GM12878 (cell line): ENCODE data around the gene LRRC27.

Experiments
- EGR1 ChIP-seq, 2 experiments: IDR thresholded peaks; 1 replicate in 1 of 2; 2 replicates in 1 of 2; pipeline ENCODE4 v1.6.1; 2011 to 2012; ENCODE audit warnings: low read depth in 2 of 2, low read length in 2 of 2, borderline replicate concordance in 1 of 2, mild to moderate bottlenecking in 1 of 2, moderate library complexity in 1 of 2
- EP300 ChIP-seq, 2 experiments: fragments of 150-350 bp in 1 of 2; IDR thresholded peaks; 2 replicates each; pipeline ENCODE4 v1.6.1; 2011 to 2012; ENCODE audit warnings: low read depth in 2 of 2, low read length in 2 of 2, borderline replicate concordance in 1 of 2, improper control_type of control experiment in 1 of 2, inconsistent platforms in 1 of 2; ENCODE audit not compliant: control insufficient read depth in 1 of 2
- HCFC1 ChIP-seq: fragments of 150-350 bp; IDR thresholded peaks from 2 replicates; pipeline ENCODE4 v1.6.1; 2014; ENCODE audit warnings: low read length
- JUND ChIP-seq: IDR thresholded peaks from 2 replicates; pipeline ENCODE4 v1.6.1; 2012; ENCODE audit warnings: low read depth, mild to moderate bottlenecking, low read length, improper control_type of control experiment, moderate library complexity
- MEF2A ChIP-seq: IDR thresholded peaks from 2 replicates; pipeline ENCODE4 v1.6.1; 2011; ENCODE audit warnings: low read depth, mild to moderate bottlenecking, low read length, moderate library complexity; ENCODE audit not compliant: insufficient read depth
- MEF2B ChIP-seq: fragments of 450-650 bp; IDR thresholded peaks from 2 replicates; pipeline ENCODE4 v1.6.1; 2018; ENCODE audit warnings: mild to moderate bottlenecking, moderate library complexity; ENCODE audit not compliant: partially characterized antibody, poor library complexity, severe bottlenecking
- POLR2A ChIP-seq: IDR thresholded peaks from 2 replicates; pipeline ENCODE4 v1.6.1; 2011; ENCODE audit warnings: low read depth, mild to moderate bottlenecking, low read length
- RBBP5 ChIP-seq: fragments of 200-600 bp; sonication (generic); conservative IDR thresholded peaks from 2 replicates; pipeline ENCODE4 v1.6.1; 2016
- SMAD1 ChIP-seq: fragments of 450-650 bp; IDR thresholded peaks from 2 replicates; pipeline ENCODE4 v1.6.1; 2018; ENCODE audit warnings: mild to moderate bottlenecking, low read depth; ENCODE audit not compliant: partially characterized antibody
- SMC3 ChIP-seq: IDR thresholded peaks from 2 replicates; pipeline ENCODE4 v1.6.1; 2011; ENCODE audit warnings: low read length, improper control_type of control experiment, borderline replicate concordance
- TF ChIP-seq, protein P1 (sequence below), 3 experiments: IDR thresholded peaks in 2 of 3; conservative IDR thresholded peaks in 1 of 3; 2 replicates each; pipeline ENCODE4 v1.5.1; 2011; ENCODE audit warnings: low read depth in 3 of 3, low read length in 3 of 3, mild to moderate bottlenecking in 3 of 3, control low read depth in 2 of 3, moderate library complexity in 2 of 3, inconsistent platforms in 1 of 3, mixed read lengths in 1 of 3; ENCODE audit not compliant: control insufficient read depth in 2 of 3, insufficient read depth in 1 of 3; ENCODE audit errors: extremely low read depth in 1 of 3
- TF ChIP-seq, protein P2 (sequence below): IDR thresholded peaks from 2 replicates; pipeline ENCODE4 v1.6.1; 2012; ENCODE audit warnings: mild to moderate bottlenecking, low read depth, low read length

GRCh38 chr10:132282667-132283603 is 49.1 kb upstream of the LRRC27 start:
- TF ChIP-seq POLR2A, result no peak
- TF ChIP-seq, protein P1, sequence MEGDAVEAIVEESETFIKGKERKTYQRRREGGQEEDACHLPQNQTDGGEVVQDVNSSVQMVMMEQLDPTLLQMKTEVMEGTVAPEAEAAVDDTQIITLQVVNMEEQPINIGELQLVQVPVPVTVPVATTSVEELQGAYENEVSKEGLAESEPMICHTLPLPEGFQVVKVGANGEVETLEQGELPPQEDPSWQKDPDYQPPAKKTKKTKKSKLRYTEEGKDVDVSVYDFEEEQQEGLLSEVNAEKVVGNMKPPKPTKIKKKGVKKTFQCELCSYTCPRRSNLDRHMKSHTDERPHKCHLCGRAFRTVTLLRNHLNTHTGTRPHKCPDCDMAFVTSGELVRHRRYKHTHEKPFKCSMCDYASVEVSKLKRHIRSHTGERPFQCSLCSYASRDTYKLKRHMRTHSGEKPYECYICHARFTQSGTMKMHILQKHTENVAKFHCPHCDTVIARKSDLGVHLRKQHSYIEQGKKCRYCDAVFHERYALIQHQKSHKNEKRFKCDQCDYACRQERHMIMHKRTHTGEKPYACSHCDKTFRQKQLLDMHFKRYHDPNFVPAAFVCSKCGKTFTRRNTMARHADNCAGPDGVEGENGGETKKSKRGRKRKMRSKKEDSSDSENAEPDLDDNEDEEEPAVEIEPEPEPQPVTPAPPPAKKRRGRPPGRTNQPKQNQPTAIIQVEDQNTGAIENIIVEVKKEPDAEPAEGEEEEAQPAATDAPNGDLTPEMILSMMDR (IDR thresholded peaks at IDR 0.05 in 2 of 3, conservative IDR thresholded peaks at IDR 0.05 in 1 of 3; ENCODE audit: control insufficient read depth in 2 of 3, extremely low read depth in 1 of 3, insufficient read depth in 1 of 3, low read depth in 3 of 3, low read length in 3 of 3), result no peak
- no peak for TF ChIP-seq EP300 (IDR thresholded peaks at IDR 0.05; ENCODE audit: borderline replicate concordance in 1 of 2, control insufficient read depth in 1 of 2, low read depth in 2 of 2, low read length in 2 of 2)
- TF ChIP-seq MEF2A, result no peak
- TF ChIP-seq SMAD1, result no peak
- no peak for TF ChIP-seq EGR1 (IDR thresholded peaks at IDR 0.05; ENCODE audit: borderline replicate concordance in 1 of 2, low read depth in 2 of 2, low read length in 2 of 2)
- no peak for TF ChIP-seq MEF2B
- TF ChIP-seq RBBP5, result no peak
- no peak for TF ChIP-seq JUND
- TF ChIP-seq, protein P2, sequence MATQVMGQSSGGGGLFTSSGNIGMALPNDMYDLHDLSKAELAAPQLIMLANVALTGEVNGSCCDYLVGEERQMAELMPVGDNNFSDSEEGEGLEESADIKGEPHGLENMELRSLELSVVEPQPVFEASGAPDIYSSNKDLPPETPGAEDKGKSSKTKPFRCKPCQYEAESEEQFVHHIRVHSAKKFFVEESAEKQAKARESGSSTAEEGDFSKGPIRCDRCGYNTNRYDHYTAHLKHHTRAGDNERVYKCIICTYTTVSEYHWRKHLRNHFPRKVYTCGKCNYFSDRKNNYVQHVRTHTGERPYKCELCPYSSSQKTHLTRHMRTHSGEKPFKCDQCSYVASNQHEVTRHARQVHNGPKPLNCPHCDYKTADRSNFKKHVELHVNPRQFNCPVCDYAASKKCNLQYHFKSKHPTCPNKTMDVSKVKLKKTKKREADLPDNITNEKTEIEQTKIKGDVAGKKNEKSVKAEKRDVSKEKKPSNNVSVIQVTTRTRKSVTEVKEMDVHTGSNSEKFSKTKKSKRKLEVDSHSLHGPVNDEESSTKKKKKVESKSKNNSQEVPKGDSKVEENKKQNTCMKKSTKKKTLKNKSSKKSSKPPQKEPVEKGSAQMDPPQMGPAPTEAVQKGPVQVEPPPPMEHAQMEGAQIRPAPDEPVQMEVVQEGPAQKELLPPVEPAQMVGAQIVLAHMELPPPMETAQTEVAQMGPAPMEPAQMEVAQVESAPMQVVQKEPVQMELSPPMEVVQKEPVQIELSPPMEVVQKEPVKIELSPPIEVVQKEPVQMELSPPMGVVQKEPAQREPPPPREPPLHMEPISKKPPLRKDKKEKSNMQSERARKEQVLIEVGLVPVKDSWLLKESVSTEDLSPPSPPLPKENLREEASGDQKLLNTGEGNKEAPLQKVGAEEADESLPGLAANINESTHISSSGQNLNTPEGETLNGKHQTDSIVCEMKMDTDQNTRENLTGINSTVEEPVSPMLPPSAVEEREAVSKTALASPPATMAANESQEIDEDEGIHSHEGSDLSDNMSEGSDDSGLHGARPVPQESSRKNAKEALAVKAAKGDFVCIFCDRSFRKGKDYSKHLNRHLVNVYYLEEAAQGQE, result no peak
- TF ChIP-seq SMC3, result no peak
- TF ChIP-seq HCFC1, result no peak
